Glutamatergic neuron (in vitro differentiated cells): ENCODE data around the gene FRMD7. TPM values are rescaled to one million over a fixed set of nuclear protein-coding genes. Genes with fewer than 3 reads are reported as not detected.

ENCODE experiments used
- DNase-seq: peaks from one replicate; pipeline ENCODE4 v3.0.0; 2022
- H3K27ac Mint-ChIP-seq: one replicate; pipeline ENCODE4 v1.8.0; 2020; ENCODE audit warnings: mild to moderate bottlenecking, mixed read lengths, inconsistent platforms; ENCODE audit not compliant: unreplicated experiment
- H3K27me3 Mint-ChIP-seq: one replicate; pipeline ENCODE4 v1.8.0; 2020; ENCODE audit warnings: mild to moderate bottlenecking, moderate library complexity, mixed read lengths, inconsistent platforms; ENCODE audit not compliant: unreplicated experiment
- H3K36me3 Mint-ChIP-seq: one replicate; pipeline ENCODE4 v1.8.0; 2020; ENCODE audit warnings: mild to moderate bottlenecking, mixed read lengths, inconsistent platforms; ENCODE audit not compliant: unreplicated experiment
- H3K4me1 Mint-ChIP-seq: one replicate; pipeline ENCODE4 v1.8.0; 2020; ENCODE audit warnings: mild to moderate bottlenecking, low read depth, mixed read lengths, inconsistent platforms; ENCODE audit not compliant: unreplicated experiment
- H3K4me3 Mint-ChIP-seq: one replicate; pipeline ENCODE4 v1.8.0; 2020; ENCODE audit warnings: mild to moderate bottlenecking, mixed read lengths, inconsistent platforms; ENCODE audit not compliant: unreplicated experiment
- H3K9me3 Mint-ChIP-seq: one replicate; pipeline ENCODE4 v1.8.0; 2020; ENCODE audit warnings: mild to moderate bottlenecking, moderate library complexity, mixed read lengths, inconsistent platforms; ENCODE audit not compliant: unreplicated experiment
- total RNA-seq: library from RNA; stranded (reverse); fragmentation: NEBNext Ultra II Directional; extraction: Animal tissue kit (Norgen Biotek cat#: 25700); gene quantifications from one replicate; pipeline ENCODE4 v1.2.1, GENCODE V29; 2021; ENCODE audit not compliant: unreplicated experiment
- TF ChIP-seq, protein P1 (sequence below): fragments of 200-600 bp; sonication (generic); IDR thresholded peaks from one replicate; pipeline ENCODE4 v1.5.0; 2021; ENCODE audit not compliant: partially characterized antibody, unreplicated experiment

FRMD7 gene
- total RNA-seq, 1 donor from 2014 or later: not detected

GRCh38 chrX:132094164-132094563 is 33.7 kb downstream of the FRMD7 start:
- no peaks in the 10 kb centered on the region for H3K4me1 Mint-ChIP-seq
- TF ChIP-seq, protein P1, sequence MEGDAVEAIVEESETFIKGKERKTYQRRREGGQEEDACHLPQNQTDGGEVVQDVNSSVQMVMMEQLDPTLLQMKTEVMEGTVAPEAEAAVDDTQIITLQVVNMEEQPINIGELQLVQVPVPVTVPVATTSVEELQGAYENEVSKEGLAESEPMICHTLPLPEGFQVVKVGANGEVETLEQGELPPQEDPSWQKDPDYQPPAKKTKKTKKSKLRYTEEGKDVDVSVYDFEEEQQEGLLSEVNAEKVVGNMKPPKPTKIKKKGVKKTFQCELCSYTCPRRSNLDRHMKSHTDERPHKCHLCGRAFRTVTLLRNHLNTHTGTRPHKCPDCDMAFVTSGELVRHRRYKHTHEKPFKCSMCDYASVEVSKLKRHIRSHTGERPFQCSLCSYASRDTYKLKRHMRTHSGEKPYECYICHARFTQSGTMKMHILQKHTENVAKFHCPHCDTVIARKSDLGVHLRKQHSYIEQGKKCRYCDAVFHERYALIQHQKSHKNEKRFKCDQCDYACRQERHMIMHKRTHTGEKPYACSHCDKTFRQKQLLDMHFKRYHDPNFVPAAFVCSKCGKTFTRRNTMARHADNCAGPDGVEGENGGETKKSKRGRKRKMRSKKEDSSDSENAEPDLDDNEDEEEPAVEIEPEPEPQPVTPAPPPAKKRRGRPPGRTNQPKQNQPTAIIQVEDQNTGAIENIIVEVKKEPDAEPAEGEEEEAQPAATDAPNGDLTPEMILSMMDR: no peak
- H3K36me3 Mint-ChIP-seq: no peaks in the 10 kb centered on the region
- no peak overlapping the region for H3K4me3 Mint-ChIP-seq
- H3K27me3 Mint-ChIP-seq: no peaks in the 10 kb centered on the region
- no peak overlapping the region for H3K27ac Mint-ChIP-seq
- no peak for DNase-seq
- H3K9me3 Mint-ChIP-seq: no peaks in the 10 kb centered on the region

DNA sequence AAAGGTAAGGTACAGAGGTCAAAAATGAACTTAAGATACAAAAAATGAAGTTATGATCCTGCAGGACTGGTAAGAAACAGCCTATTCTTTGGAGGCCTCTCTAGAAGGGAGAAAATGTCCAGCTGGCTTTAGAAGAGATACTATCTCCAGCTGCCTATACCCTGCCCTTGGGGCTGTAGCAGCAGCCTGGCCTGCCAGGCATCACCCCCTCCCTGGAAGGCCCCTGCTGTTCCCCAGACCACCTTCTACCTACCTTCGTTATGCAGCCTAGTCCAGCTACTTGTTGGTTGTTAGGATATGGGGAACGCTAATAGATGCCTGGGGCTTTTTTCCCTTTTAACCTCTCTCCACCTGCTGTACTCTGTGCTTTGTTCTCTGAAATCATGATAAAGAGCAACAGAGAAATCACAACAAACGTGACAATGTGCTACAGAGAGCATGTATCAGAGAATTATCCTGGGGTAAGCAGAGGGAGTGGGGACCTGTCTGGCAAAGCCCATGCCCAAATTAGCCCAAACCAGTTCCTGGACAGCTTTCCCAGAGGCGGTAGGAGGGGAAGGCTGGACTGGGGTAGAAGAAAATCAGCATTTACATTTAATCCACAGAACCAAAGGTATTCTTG is 34.5 kb downstream of the FRMD7 start:
- H3K27me3 Mint-ChIP-seq: no peaks in the 10 kb centered on the region
- no peak for DNase-seq
- no peaks in the 10 kb centered on the region for H3K4me1 Mint-ChIP-seq
- TF ChIP-seq, protein P1: no peak
- H3K9me3 Mint-ChIP-seq: no peaks in the 10 kb centered on the region
- H3K4me3 Mint-ChIP-seq: no peak overlapping the region
- no peak overlapping the region for H3K27ac Mint-ChIP-seq
- no peaks in the 10 kb centered on the region for H3K36me3 Mint-ChIP-seq

GRCh38 chrX:132092439-132093065 is 35.3 kb downstream of the FRMD7 start:
- no peaks in the 10 kb centered on the region for H3K9me3 Mint-ChIP-seq
- no peak overlapping the region for H3K4me3 Mint-ChIP-seq
- H3K4me1 Mint-ChIP-seq: no peaks in the 10 kb centered on the region
- TF ChIP-seq, protein P1: peak; percentile 71
- H3K36me3 Mint-ChIP-seq: no peaks in the 10 kb centered on the region
- H3K27ac Mint-ChIP-seq: no peak overlapping the region
- no peaks in the 10 kb centered on the region for H3K27me3 Mint-ChIP-seq
- peak; percentile 39 for DNase-seq

DNA sequence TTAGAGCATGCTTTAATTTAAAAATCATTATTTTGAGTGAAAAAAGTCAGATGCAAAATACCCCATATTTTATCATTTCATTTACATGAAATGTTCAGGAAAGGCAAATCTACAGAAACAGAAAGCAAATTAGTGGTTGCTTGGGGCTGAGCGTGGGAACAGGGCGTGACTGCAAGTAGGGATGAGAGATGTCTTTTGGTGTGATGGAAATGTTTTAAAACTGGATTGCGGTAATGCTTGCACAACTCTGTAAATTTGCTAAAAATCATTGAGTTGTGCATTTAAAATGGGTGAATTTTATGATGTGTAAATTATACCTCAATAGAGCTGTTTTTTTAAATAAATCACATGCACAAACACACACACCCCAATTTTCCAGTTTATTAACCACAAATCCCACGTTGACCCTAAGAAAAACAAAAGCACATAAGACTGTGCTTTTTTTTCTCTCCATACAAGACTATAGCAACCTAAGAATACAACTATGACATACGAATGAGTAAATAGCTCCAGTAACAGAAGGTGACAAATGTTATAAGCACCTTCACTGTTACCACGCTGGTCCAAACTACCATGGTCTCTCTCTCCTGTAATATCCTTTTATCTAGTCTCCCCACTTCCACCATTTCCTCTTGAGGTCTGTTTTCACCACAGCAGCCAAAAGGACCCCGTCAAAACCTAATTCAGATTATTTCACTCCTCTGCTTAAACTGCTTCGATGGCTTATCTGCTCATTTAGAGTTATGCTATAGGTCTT is 37.2 kb downstream of the FRMD7 start:
- Mint-ChIP-seq H3K9me3 (no peaks in the 10 kb centered on the region), H3K27me3 (no peaks in the 10 kb centered on the region), H3K4me3 (no peak overlapping the region), H3K4me1 (no peaks in the 10 kb centered on the region), H3K36me3 (no peaks in the 10 kb centered on the region), H3K27ac (no peak overlapping the region)
- no peak for DNase-seq
- TF ChIP-seq, protein P1: no peak

GRCh38 chrX:132088864-132089263 is 39.0 kb downstream of the FRMD7 start:
- Mint-ChIP-seq H3K27ac (no peak overlapping the region), H3K4me1 (no peaks in the 10 kb centered on the region), H3K4me3 (no peak overlapping the region), H3K9me3 (no peaks in the 10 kb centered on the region), H3K36me3 (no peaks in the 10 kb centered on the region), H3K27me3 (no peaks in the 10 kb centered on the region)
- DNase-seq: no peak
- TF ChIP-seq, protein P1: no peak
